ENCODE measurements around the gene MCCD1.

Gene MCCD1

DNA sequence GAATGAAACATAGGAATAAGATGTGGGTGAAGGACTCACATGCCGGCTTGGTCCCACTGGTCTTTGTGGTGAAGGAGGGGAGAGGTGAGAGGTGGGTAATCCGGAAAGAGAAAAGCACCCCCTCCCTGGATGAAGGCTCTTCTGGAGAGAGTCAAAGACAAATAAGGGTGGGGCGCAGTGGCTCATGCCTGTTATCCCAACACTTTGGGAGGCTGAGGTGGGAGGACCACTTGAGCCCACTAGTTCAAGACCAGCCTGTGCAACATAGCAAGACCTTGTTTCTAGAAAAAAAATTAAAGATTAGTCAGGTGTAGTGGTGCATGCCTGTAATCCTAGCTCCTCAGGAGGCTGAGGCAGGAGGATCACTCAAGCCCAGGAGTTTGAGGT lies 50.4 kb downstream of the MCCD1 start:
- DNase-seq (ENCODE audit: insufficient read length, low spot score) (no peak), FAIRE-seq (no peak)
- TF ChIP-seq CTCF (IDR thresholded peaks at IDR 0.05; ENCODE audit: insufficient read depth, missing control alignments) = no peak

Measured in D721Med (cell line).